ENCODE data around the gene LGALS16.

- TF ChIP-seq POLR2AphosphoS5 (IDR thresholded peaks at IDR 0.05) (no peak), CTCF (IDR thresholded peaks at IDR 0.05) (no peak), POLR2A (IDR thresholded peaks at IDR 0.05) (no peak)
These were observed 42.1 kb upstream of the LGALS16 start for GRCh38 chr19:39613597-39613996.
